Spleen (tissue), 11 donors: ENCODE results near the gene NDUFAF8. TPM values are rescaled to one million over a fixed set of nuclear protein-coding genes. Genes with fewer than 3 reads are reported as not detected.

Source experiments
- DNase-seq: peaks from one replicate; pipeline ENCODE4 v3.0.0-alpha.2; 2020
- H3K27ac ChIP-seq, 8 donors: fragments of 200-600 bp; sonication (generic) in 7 of 8; 1 replicate in 4 of 8; 2 replicates in 4 of 8; pipeline versions ENCODE4 v1.5.0 to v1.8.0; 2016 to 2021; ENCODE audit warnings: inconsistent platforms in 4 of 8, mild to moderate bottlenecking in 4 of 8, moderate library complexity in 1 of 8
- H3K27me3 ChIP-seq, 7 donors: fragments of 200-600 bp; sonication (generic) in 6 of 7; replicated peaks in 1 of 7; 1 replicate in 4 of 7; 2 replicates in 3 of 7; pipeline versions ENCODE4 v1.5.0 to v1.8.0; 2016 to 2021; ENCODE audit warnings: inconsistent platforms in 3 of 7, mild to moderate bottlenecking in 1 of 7
- H3K36me3 ChIP-seq, 6 donors: fragments of 200-600 bp; sonication (generic) in 5 of 6; 1 replicate in 4 of 6; 2 replicates in 2 of 6; pipeline versions ENCODE4 v1.5.0 to v1.8.0; 2016 to 2021; ENCODE audit warnings: inconsistent platforms in 2 of 6
- H3K4me1 ChIP-seq, 6 donors: fragments of 200-600 bp; sonication (generic) in 5 of 6; 1 replicate in 3 of 6; 2 replicates in 3 of 6; pipeline versions ENCODE4 v1.5.0 to v1.8.0; 2016 to 2021; ENCODE audit warnings: inconsistent platforms in 3 of 6
- H3K4me3 ChIP-seq, 8 donors: fragments of 200-600 bp; sonication (generic) in 7 of 8; 1 replicate in 4 of 8; 2 replicates in 4 of 8; pipeline versions ENCODE4 v1.5.0 to v1.8.0; 2016 to 2021; ENCODE audit warnings: inconsistent platforms in 4 of 8, mild to moderate bottlenecking in 4 of 8, moderate library complexity in 2 of 8
- H3K9me3 ChIP-seq, 8 donors: fragments of 200-600 bp; sonication (generic) in 7 of 8; 1 replicate in 4 of 8; 2 replicates in 4 of 8; pipeline versions ENCODE4 v1.5.0 to v1.8.0; 2016 to 2021; ENCODE audit warnings: inconsistent platforms in 4 of 8
- POLR2A ChIP-seq, 3 donors: fragments of 450-650 bp; IDR thresholded peaks; one replicate each; pipeline ENCODE4 v1.5.1; 2017; ENCODE audit warnings: antibody characterized with exemption in 3 of 3, mild to moderate bottlenecking in 1 of 3
- POLR2AphosphoS5 ChIP-seq, 3 donors: sonication (generic); formaldehyde crosslinking; IDR thresholded peaks; one replicate each; pipeline ENCODE4 v1.5.1; 2017; ENCODE audit warnings: antibody characterized with exemption in 3 of 3
- WGBS, 5 donors: extraction: QIAGEN DNeasy Blood & Tissue Kit in 3 of 5; methylation state at CpG; one replicate each; pipeline versions ENCODE4 v1.1.5 to v1.1.7; 2013 to 2018; 5-methylcytosine and 5-hydroxymethylcytosine counted together
- intact Hi-C: fragments of 100-400 bp; cut with DNase I; formaldehyde crosslinking; loops from one replicate; pipeline ENCODE4 v1.15.0; 2023; ENCODE audit warnings: low total_unique reads
- polyA plus RNA-seq, 3 donors: library from polyadenylated mRNA; stranded (reverse); fragments of 200-250 nt; gene quantifications; one replicate each; pipeline ENCODE4 v1.2.1, GENCODE V29; 2013
- total RNA-seq, 7 donors: library from RNA; depleted of rRNA in 3 of 7; stranded (reverse); fragments of >200 nt in 3 of 7; fragmentation: NEBNext Ultra II Directional in 4 of 7; extraction: Animal tissue kit (Norgen Biotek cat#: 25700) in 4 of 7; gene quantifications; one replicate each; pipeline versions ENCODE4 v1.1.0 to v1.2.1, GENCODE V29; 2016 to 2021
- TF ChIP-seq, protein P1 (sequence below), 11 experiments: fragments of 200-600 bp in 7 of 11; fragments of 450-650 bp in 4 of 11; sonication (generic) in 4 of 11; IDR thresholded peaks in 8 of 11; conservative IDR thresholded peaks in 3 of 11; 1 replicate in 7 of 11; 2 replicates in 4 of 11; pipeline versions ENCODE4 v1.4.0 to v1.8.0; 2016 to 2021; ENCODE audit warnings: antibody characterized with exemption in 11 of 11, inconsistent platforms in 4 of 11, mild to moderate bottlenecking in 1 of 11
- donor health status: healthy with polysubstance abuse.
- donor health status: DM: no; HTN: no; CAD: no; lungs with moderate emphysema.
- donor health status: DM: no; HTN: no; CAD: no.
- donor health status: Bipolar disorder and iron deficiency.
- donor health status: healthy.
- donor health status: DM: no; HTN: no; CAD: no.
- donor health status: DM: yes; HTN: yes; CAD: no.

NDUFAF8 gene
- total and polyA plus RNA-seq, 10 donors, result 22.0 to 57.6 (median 39.5) TPM

DNA sequence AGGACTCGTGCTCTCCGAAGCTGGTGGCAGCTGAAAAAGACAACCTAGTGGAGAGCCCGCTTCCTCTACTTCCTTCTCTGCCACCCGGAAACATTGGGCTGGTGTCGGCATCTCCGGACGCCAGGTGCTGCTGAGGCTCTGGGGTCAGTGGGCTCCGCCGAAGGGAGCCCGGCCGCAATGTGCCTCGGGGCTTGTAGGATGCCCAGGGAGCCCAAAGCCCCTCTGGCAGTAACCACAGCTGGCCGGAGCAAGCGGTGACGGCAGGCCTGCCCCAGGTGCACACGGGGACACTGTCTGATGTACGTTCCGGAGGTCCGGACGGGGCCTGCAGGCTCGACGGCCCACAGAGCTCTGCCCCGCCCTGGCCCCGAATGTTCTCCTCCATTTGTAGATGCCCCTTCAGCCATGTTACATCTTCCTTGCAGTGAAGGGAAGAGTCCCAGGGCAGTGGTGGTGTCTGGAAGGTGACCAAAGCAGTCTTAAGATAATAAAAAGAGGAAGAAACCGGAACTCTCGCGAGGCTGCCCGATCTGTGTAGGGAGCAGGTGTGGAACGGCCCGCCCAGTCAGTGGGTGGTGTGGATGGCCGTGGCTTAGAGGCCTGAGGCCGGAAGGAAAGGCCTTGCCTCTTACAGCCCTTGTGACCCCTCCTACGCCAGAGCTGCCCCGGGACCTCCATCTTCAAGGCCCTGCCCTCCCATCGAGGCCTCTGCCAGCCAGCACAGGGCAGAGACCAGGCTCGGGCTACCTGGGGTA, 22.6 kb downstream of the NDUFAF8 start:
- WGBS, 5 donors, result 80 to 91% (median 82%) methylated on average over 35 to 36 of the region's 36 CpGs
- H3K9me3 ChIP-seq, result no peaks in the 10 kb centered on the region
- no peaks in the 10 kb centered on the region for H3K27me3 ChIP-seq
- peak in 2 of 3 donors; percentile 52 to 53 for TF ChIP-seq POLR2AphosphoS5 (IDR thresholded peaks at IDR 0.05)
- TF ChIP-seq, protein P1, sequence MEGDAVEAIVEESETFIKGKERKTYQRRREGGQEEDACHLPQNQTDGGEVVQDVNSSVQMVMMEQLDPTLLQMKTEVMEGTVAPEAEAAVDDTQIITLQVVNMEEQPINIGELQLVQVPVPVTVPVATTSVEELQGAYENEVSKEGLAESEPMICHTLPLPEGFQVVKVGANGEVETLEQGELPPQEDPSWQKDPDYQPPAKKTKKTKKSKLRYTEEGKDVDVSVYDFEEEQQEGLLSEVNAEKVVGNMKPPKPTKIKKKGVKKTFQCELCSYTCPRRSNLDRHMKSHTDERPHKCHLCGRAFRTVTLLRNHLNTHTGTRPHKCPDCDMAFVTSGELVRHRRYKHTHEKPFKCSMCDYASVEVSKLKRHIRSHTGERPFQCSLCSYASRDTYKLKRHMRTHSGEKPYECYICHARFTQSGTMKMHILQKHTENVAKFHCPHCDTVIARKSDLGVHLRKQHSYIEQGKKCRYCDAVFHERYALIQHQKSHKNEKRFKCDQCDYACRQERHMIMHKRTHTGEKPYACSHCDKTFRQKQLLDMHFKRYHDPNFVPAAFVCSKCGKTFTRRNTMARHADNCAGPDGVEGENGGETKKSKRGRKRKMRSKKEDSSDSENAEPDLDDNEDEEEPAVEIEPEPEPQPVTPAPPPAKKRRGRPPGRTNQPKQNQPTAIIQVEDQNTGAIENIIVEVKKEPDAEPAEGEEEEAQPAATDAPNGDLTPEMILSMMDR (IDR thresholded peaks at IDR 0.05 in 8 of 11, conservative IDR thresholded peaks at IDR 0.05 in 3 of 11), result no peak
- no peak overlapping the region for H3K4me3 ChIP-seq
- peaks cover 0 to 100% (median 97%) of the 10 kb centered on the region in 6 donors for H3K36me3 ChIP-seq
- H3K27ac ChIP-seq, result peak overlapping the region in 1 of 8 donors; percentile 9
- DNase-seq, result no peak
- intact Hi-C loops, result no loop called here
- H3K4me1 ChIP-seq, result peaks cover 0 to 29% (median 4%) of the 10 kb centered on the region in 6 donors

DNA sequence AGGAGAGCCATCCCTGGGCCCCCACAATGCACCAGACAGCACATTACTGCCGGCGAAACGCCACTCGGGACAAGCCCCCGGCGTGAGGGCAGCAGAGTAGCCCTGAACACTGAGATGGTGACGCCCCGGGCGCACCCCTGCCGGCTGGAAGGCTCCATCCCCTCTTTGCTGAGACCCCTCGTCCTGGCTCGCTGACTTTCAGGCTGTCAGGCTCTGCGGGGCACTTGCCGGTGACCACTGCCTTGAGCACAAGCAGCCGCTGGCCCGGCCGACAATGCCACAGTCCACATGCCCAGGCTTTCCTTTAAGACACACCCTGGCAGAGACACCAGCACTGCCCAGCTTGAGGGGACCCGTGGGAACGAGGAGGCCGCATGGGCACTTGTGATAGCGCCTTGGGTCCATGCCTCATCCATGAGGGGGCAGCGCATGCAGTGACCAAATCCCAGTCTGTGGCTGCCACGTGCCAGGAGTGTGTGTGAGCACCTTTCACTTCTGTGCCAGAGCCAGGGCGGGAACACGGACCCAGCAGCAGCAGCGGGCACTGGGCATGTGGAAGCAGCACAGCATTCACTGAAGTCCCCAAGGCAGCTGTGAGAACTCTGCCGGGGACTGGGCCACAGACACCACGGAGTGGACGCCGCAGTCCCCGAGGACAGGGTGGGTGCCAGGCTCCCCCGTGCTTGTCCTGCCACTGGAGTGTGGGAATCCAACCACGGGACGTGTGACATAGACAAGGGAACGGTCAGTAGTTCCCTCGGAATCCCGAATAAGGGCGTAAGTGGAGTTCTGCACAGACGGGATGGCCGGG, 24.5 kb downstream of the NDUFAF8 start:
- Histone ChIP-seq H3K27me3 (no peaks in the 10 kb centered on the region), H3K4me3 (no peak overlapping the region), H3K9me3 (no peaks in the 10 kb centered on the region), H3K4me1 (peaks cover 0 to 44% (median 6%) of the 10 kb centered on the region in 6 donors), H3K27ac (no peak overlapping the region), H3K36me3 (peaks cover 0 to 100% (median 85%) of the 10 kb centered on the region in 6 donors)
- no peak for DNase-seq
- TF ChIP-seq, protein P1 (IDR thresholded peaks at IDR 0.05 in 8 of 11, conservative IDR thresholded peaks at IDR 0.05 in 3 of 11), result no peak
- no peak for TF ChIP-seq POLR2A (IDR thresholded peaks at IDR 0.05)
- TF ChIP-seq POLR2AphosphoS5 (IDR thresholded peaks at IDR 0.05), result no peak
- WGBS, 5 donors, result 94 to 96% (median 94%) methylated on average over 28 to 40 of the region's 40 CpGs
- intact Hi-C loops, result no loop called here

DNA sequence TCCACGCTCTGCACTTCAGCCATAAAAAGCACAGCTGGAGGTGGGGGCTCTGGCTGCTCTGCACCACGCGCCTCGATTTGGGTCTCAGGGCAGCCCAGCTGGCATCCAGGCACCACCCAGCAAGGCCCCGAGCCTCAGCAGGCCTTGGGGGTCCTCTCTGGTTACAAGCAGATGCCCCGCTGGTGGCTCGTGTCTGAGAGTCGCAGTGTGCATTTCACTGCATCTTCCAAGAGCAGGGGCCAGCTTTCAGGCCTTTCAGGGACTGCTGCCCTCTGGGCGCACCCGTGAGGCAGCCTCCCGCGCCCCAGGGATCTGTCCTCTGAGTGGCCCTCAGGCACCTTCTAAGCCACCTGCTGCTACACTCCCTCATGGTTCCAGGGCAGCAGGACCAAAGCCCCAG, 25.5 kb downstream of the NDUFAF8 start:
- Histone ChIP-seq H3K4me1 (peaks cover 0 to 44% (median 4%) of the 10 kb centered on the region in 6 donors), H3K4me3 (no peak overlapping the region), H3K27me3 (no peaks in the 10 kb centered on the region), H3K9me3 (no peaks in the 10 kb centered on the region), H3K36me3 (peaks cover 0 to 100% (median 84%) of the 10 kb centered on the region in 6 donors), H3K27ac (no peak overlapping the region)
- TF ChIP-seq POLR2AphosphoS5 (IDR thresholded peaks at IDR 0.05) (no peak), POLR2A (IDR thresholded peaks at IDR 0.05) (no peak)
- TF ChIP-seq, protein P1 (IDR thresholded peaks at IDR 0.05 in 8 of 11, conservative IDR thresholded peaks at IDR 0.05 in 3 of 11), result no peak
- no peak for DNase-seq
- WGBS, 5 donors, result 92 to 96% (median 96%) methylated on average over 5 to 12 of the region's 12 CpGs
- intact Hi-C loops, result no loop called here

DNA sequence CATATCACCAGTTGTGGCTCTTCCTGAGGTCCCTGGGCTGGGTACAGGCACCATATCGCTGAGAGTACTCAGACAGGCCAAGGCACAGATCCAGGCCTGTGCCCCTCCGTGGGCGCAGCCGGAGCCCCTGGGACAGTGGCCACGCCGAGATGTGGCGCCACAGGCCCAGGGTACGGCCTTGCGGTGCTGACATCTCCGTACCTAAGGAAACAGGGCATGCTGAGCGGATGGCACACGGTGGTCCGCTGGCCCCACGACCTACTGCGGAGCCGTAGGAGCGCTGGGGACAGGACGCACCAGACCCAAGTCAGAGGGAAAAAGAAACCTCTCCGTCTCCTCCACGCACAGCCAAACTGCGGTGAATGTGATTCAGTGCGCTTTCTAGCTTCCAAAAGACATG, 26.5 kb downstream of the NDUFAF8 start:
- no peaks in the 10 kb centered on the region for H3K27me3 ChIP-seq
- peaks cover 0 to 100% (median 84%) of the 10 kb centered on the region in 6 donors for H3K36me3 ChIP-seq
- intact Hi-C loops, result no loop called here
- H3K4me1 ChIP-seq, result peaks cover 0 to 49% (median 3%) of the 10 kb centered on the region in 6 donors
- H3K9me3 ChIP-seq, result no peaks in the 10 kb centered on the region
- H3K27ac ChIP-seq, result no peak overlapping the region
- no peak for DNase-seq
- no peak overlapping the region for H3K4me3 ChIP-seq
- TF ChIP-seq POLR2A (IDR thresholded peaks at IDR 0.05) (no peak), POLR2AphosphoS5 (IDR thresholded peaks at IDR 0.05) (no peak)
- TF ChIP-seq, protein P1 (IDR thresholded peaks at IDR 0.05 in 8 of 11, conservative IDR thresholded peaks at IDR 0.05 in 3 of 11), result no peak
- 93 to 98% (median 96%) methylated on average over 15 to 22 of the region's 22 CpGs for WGBS, 5 donors
